Erythroblast (primary cell): ENCODE data around the gene IZUMO4.

Experiments used
- GATA1 ChIP-seq: IDR thresholded peaks from 2 replicates; pipeline ENCODE4 v1.6.1; 2011; ENCODE audit warnings: low read depth, mild to moderate bottlenecking, control low read depth, low read length, moderate library complexity
- POLR2A ChIP-seq: IDR thresholded peaks from 2 replicates; pipeline ENCODE4 v1.6.1; 2011; ENCODE audit warnings: mild to moderate bottlenecking, low read length

- TF ChIP-seq POLR2A, result no peak
- TF ChIP-seq GATA1, result no peak
Observed at GRCh38 chr19:2072757-2073551, 23.8 kb upstream of the IZUMO4 start.
